GM21367 (cell line): Measurements from ENCODE around the gene ZNRF4.

Experiments
- ATAC-seq: cut with Tn5 transposase; IDR thresholded peaks from one replicate; pipeline ENCODE4 v1.9.1; 2021; ENCODE audit not compliant: unreplicated experiment

ZNRF4 gene

GRCh38 chr19:5440299-5440698, 14.9 kb upstream of the ZNRF4 start:
- no peak for ATAC-seq

GRCh38 chr19:5443723-5444122, 11.5 kb upstream of the ZNRF4 start:
- ATAC-seq = no peak

GRCh38 chr19:5444431-5444830, 10.8 kb upstream of the ZNRF4 start:
- ATAC-seq = no peak

- no peak for ATAC-seq
Measured at GRCh38 chr19:5445071-5445470, 10.1 kb upstream of the ZNRF4 start.

- ATAC-seq = no peak
Measured at GRCh38 chr19:5445561-5446055, 9.6 kb upstream of the ZNRF4 start.

- ATAC-seq = no peak
Measured at GRCh38 chr19:5447700-5448311, 7.4 kb upstream of the ZNRF4 start.

- no peak for ATAC-seq
Measured at GRCh38 chr19:5448374-5448773, 6.8 kb upstream of the ZNRF4 start.

- ATAC-seq = no peak
Measured at GRCh38 chr19:5450482-5451126, 4.6 kb upstream of the ZNRF4 start.

GRCh38 chr19:5451494-5451893, 3.7 kb upstream of the ZNRF4 start:
- no peak for ATAC-seq

GRCh38 chr19:5452594-5453565, 2.3 kb upstream of the ZNRF4 start:
- no peak for ATAC-seq

- no peak for ATAC-seq
Measured at GRCh38 chr19:5454743-5455142, 474 bp upstream of the ZNRF4 start.

GRCh38 chr19:5456130-5456840, 1.1 kb downstream of the ZNRF4 start:
- no peak for ATAC-seq

- no peak for ATAC-seq
Measured at GRCh38 chr19:5456841-5457200, 1.6 kb downstream of the ZNRF4 start.

- ATAC-seq = no peak
Measured at GRCh38 chr19:5457709-5458108, 2.5 kb downstream of the ZNRF4 start.

- ATAC-seq = no peak
Measured at GRCh38 chr19:5458420-5458819, 3.2 kb downstream of the ZNRF4 start.

GRCh38 chr19:5459360-5459759, 4.1 kb downstream of the ZNRF4 start:
- no peak for ATAC-seq

- no peak for ATAC-seq
Measured at GRCh38 chr19:5460748-5461147, 5.5 kb downstream of the ZNRF4 start.

- ATAC-seq = no peak
Measured at GRCh38 chr19:5463959-5464358, 8.7 kb downstream of the ZNRF4 start.

- no peak for ATAC-seq
Measured at GRCh38 chr19:5466072-5466471, 10.9 kb downstream of the ZNRF4 start.

- no peak for ATAC-seq
Measured at GRCh38 chr19:5466814-5467291, 11.6 kb downstream of the ZNRF4 start.

GRCh38 chr19:5470264-5470671, 15.1 kb downstream of the ZNRF4 start:
- ATAC-seq = no peak
